Parathyroid adenoma (tissue), 2 donors: ENCODE results near the gene CHD3.

Experiments
- H2AFZ ChIP-seq: fragments of 300-600 bp; sonication (generic); one replicate; pipeline ENCODE4 v1.7.0; 2017; ENCODE audit warnings: antibody characterized with exemption, mild to moderate bottlenecking
- H3K27ac ChIP-seq: fragments of 300-600 bp; sonication (generic); one replicate; pipeline ENCODE4 v1.7.0; 2017
- H3K27me3 ChIP-seq: fragments of 300-600 bp; sonication (generic); one replicate; pipeline ENCODE4 v1.7.0; 2017; ENCODE audit warnings: low read length; ENCODE audit not compliant: control insufficient read depth, insufficient read depth
- H3K36me3 ChIP-seq: fragments of 300-600 bp; sonication (generic); one replicate; pipeline ENCODE4 v1.7.0; 2017; ENCODE audit warnings: low read length; ENCODE audit not compliant: control insufficient read depth, insufficient read depth
- H3K4me1 ChIP-seq: fragments of 300-600 bp; sonication (generic); one replicate; pipeline ENCODE4 v1.7.0; 2017; ENCODE audit warnings: control low read depth
- H3K4me2 ChIP-seq: fragments of 300-600 bp; sonication (generic); one replicate; pipeline ENCODE4 v1.7.0; 2017; ENCODE audit warnings: low read length
- H3K4me3 ChIP-seq: fragments of 300-600 bp; sonication (generic); one replicate; pipeline ENCODE4 v1.7.0; 2017; ENCODE audit warnings: low read depth, low read length
- H3K79me2 ChIP-seq: fragments of 300-600 bp; sonication (generic); one replicate; pipeline ENCODE4 v1.7.0; 2017; ENCODE audit warnings: control low read depth
- H3K9ac ChIP-seq: fragments of 300-600 bp; sonication (generic); one replicate; pipeline ENCODE4 v1.7.0; 2017; ENCODE audit warnings: mild to moderate bottlenecking
- H3K9me3 ChIP-seq: fragments of 300-600 bp; sonication (generic); one replicate; pipeline ENCODE4 v1.7.0; 2017; ENCODE audit warnings: low read length; ENCODE audit not compliant: control insufficient read depth
- CTCF ChIP-seq: fragments of 300-600 bp; sonication (generic); IDR thresholded peaks from one replicate; pipeline ENCODE4 v1.7.0; 2017; ENCODE audit warnings: antibody characterized with exemption, mild to moderate bottlenecking
- donor health status: primary hyperparathyroidism.

CHD3 gene

DNA sequence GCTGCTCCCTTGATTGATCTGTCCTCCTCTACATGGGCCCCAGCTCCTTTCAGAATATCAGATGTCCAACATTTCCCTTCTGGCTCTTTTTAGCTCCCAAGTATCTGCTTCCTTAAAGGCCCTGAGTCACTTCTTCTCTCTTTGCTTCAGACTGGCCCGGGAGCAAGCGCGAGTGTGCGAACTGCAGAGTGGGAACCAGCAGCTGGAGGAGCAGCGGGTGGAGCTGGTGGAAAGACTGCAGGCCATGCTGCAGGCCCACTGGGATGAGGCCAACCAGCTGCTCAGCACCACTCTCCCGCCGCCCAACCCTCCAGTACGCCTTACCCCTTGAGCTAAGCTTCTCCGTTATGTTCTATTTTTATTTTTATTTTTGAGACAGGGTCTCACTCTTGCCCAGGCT, 55.7 kb downstream of the CHD3 start:
- no peak overlapping the region for H3K9ac ChIP-seq
- H3K79me2 ChIP-seq = no peaks in the 10 kb centered on the region
- H3K4me2 ChIP-seq = no peak overlapping the region
- H3K27ac ChIP-seq = no peak overlapping the region
- no peaks in the 10 kb centered on the region for H3K9me3 ChIP-seq
- no peaks in the 10 kb centered on the region for H3K4me1 ChIP-seq
- H2AFZ ChIP-seq = no peak overlapping the region
- no peak overlapping the region for H3K4me3 ChIP-seq
- no peaks in the 10 kb centered on the region for H3K36me3 ChIP-seq
- no peak for TF ChIP-seq CTCF
- H3K27me3 ChIP-seq = no peaks in the 10 kb centered on the region

GRCh38 chr17:7945651-7946050, 57.1 kb downstream of the CHD3 start:
- H3K27me3 ChIP-seq = no peaks in the 10 kb centered on the region
- no peak overlapping the region for H3K27ac ChIP-seq
- H2AFZ ChIP-seq = no peak overlapping the region
- H3K9me3 ChIP-seq = no peaks in the 10 kb centered on the region
- H3K4me1 ChIP-seq = no peaks in the 10 kb centered on the region
- H3K36me3 ChIP-seq = no peaks in the 10 kb centered on the region
- no peak overlapping the region for H3K4me2 ChIP-seq
- no peaks in the 10 kb centered on the region for H3K79me2 ChIP-seq
- H3K9ac ChIP-seq = no peak overlapping the region
- TF ChIP-seq CTCF = no peak
- no peak overlapping the region for H3K4me3 ChIP-seq

- H3K79me2 ChIP-seq = no peaks in the 10 kb centered on the region
- H3K27me3 ChIP-seq = no peaks in the 10 kb centered on the region
- no peak overlapping the region for H3K9ac ChIP-seq
- H3K36me3 ChIP-seq = no peaks in the 10 kb centered on the region
- H3K4me1 ChIP-seq = no peaks in the 10 kb centered on the region
- H3K27ac ChIP-seq = no peak overlapping the region
- no peak overlapping the region for H3K4me3 ChIP-seq
- no peaks in the 10 kb centered on the region for H3K9me3 ChIP-seq
- no peak overlapping the region for H2AFZ ChIP-seq
- no peak overlapping the region for H3K4me2 ChIP-seq
- TF ChIP-seq CTCF = no peak
These were observed 57.9 kb downstream of the CHD3 start for GRCh38 chr17:7946441-7946840.

DNA sequence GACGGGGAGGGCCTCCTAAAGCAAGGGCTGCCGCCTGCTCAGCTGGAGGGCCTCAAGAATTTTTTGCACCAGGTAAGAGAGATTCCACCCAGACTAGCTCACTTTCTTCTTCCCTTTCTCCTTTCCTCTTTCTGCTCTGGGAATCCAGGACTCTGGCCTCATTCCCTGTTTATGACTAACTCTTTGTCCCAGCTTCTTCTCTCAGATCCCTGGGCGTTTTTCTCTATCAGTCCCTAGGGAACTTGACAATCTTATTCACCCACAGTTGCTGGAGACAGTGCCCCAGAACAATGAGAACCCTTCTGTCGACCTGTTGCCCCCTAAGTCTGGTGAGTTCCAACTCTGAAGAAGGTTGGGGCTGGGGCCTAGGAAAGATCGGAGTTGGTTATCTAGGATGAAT, 59.1 kb downstream of the CHD3 start:
- Histone ChIP-seq H3K9me3 (no peaks in the 10 kb centered on the region), H3K27ac (no peak overlapping the region), H2AFZ (no peak overlapping the region), H3K9ac (no peak overlapping the region), H3K4me3 (no peak overlapping the region), H3K4me2 (no peak overlapping the region), H3K27me3 (no peaks in the 10 kb centered on the region), H3K4me1 (no peaks in the 10 kb centered on the region), H3K79me2 (no peaks in the 10 kb centered on the region), H3K36me3 (no peaks in the 10 kb centered on the region)
- TF ChIP-seq CTCF = no peak

GRCh38 chr17:7950578-7950977, 62.0 kb downstream of the CHD3 start:
- no peak overlapping the region for H3K4me2 ChIP-seq
- no peak overlapping the region for H3K27ac ChIP-seq
- no peak overlapping the region for H3K9ac ChIP-seq
- H3K27me3 ChIP-seq = no peaks in the 10 kb centered on the region
- no peak overlapping the region for H2AFZ ChIP-seq
- no peaks in the 10 kb centered on the region for H3K36me3 ChIP-seq
- TF ChIP-seq CTCF = no peak
- H3K4me1 ChIP-seq = no peaks in the 10 kb centered on the region
- H3K9me3 ChIP-seq = no peaks in the 10 kb centered on the region
- no peaks in the 10 kb centered on the region for H3K79me2 ChIP-seq
- H3K4me3 ChIP-seq = no peak overlapping the region
